Measurements from ENCODE around the gene ARL14. TPM values are rescaled to one million over a fixed set of nuclear protein-coding genes. Genes with fewer than 3 reads are reported as not detected.
"Not testable (repeated sequence)": the region's sequence is repeated elsewhere in the genome, so short reads cannot be mapped to it uniquely, and the experiment has no call there.

ARL14 gene
- total RNA-seq, 1 donor from 2014 or later: not detected

DNA sequence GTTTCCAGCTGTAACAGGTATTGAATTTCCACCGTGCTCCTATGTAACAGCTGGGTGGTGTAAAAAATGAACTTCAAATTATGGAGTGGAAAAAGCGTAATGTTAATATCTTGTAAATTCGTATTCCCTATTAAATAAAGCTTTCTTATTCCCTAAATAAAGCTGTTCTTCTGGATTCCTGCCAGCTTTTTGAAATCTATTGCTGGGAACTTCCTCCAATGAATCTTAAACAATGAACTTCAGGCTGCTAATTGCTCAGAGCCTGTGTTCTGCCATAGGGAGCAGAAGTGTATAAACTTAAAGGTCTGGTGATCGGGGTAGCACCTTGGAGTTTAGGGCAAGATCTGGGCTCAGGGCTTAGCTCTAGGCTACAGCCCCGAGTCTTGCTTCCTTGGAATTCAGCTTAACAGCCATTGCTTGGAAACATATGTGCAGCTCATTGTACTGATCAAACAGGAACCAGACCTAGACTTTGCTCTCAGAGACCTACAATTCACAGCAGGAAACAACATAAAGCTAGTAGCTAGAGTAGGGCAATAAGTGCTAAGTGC, 1.4 kb downstream of the ARL14 start:
- no peak for DNase-seq

DNA sequence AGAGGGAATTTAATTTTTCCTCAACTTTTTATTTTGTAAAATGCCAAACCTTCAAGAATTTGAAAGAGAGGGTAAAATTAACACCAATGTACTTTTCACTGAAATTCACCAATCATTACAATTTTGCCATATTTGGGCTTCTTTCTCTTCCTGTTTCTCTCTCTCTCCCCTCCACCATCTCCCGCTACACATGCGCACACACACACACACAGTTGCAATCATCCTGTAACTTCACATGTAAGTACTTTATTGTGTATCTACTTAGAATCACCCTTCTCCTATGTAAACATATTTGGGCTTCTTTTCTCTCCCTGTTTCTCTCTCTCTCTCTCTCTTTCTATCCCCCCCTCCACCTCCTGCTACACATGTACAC, 7.4 kb downstream of the ARL14 start:
- DNase-seq: no peak

DNA sequence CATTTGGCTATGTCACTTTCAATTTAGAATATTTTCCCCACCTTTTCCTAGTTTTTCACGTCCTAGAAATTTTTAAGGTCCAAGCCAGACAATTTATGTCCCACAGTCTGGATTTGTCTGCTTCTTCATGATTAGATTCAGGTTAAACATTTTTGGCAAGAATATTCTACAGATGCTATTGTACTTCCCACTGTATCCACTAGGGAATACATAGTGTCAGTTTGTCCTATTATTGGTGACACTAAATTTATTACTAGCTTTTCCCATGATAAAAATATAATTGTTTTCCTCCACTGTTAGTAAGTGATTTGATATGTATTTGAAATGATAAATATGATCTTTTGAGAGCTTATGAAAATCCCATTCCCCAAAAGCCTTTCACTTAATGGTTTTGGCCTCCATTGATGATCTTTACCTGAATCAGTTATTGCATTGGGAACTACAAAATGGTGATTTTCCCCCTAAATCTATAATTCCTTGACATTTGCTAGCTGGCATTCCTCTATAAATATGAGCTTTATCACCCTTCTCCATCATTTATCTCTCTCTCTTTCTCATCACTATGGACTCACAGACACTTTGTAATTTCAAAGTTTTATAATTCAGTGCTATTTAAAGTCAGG, 8.3 kb downstream of the ARL14 start:
- DNase-seq: no peak

DNA sequence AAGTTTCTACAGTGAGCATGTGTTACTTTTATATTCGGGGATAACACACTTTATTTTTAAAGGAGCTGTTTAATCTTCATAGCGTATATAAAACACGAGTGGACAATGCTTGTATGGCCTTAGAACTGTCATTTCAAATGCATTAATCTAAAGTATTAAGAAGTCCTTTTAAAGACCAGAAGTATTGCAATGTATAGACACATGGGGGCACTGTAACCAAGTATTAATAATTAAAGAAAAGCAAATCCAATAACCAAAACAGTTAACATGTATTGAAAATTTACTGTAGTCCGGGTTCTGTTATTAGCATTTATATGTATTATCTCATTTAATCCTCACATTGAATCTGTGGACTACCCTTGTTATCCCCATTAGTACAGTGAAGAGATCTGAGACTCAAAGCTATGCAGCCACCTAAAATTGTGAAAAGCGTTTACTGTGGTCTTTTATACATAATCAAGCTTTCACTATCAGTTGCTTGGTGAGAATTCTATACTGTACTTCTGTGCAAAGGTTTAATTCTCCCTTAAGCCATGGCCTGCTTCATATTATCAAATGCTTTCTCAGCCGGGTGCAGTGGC, 10.1 kb downstream of the ARL14 start:
- no peak for DNase-seq

DNA sequence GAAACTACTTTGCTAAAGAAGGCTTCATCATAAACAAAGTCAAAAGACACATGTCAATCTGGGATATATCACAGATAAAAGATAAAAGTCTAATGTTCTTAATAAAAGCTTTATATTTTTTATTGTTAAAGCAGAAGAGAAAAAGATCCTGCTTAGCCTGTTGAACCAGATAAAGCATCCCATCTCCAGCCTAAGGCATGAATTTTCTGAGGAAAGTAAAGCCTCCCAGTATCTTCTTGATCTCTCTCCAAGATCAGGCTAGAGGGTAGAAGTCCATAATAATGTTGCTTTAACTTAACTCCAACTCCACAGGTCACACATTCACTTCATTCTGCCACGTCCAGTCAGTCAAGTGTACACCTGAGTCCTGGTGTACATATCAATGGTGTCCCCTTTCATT, 14.2 kb downstream of the ARL14 start:
- DNase-seq: no peak

DNA sequence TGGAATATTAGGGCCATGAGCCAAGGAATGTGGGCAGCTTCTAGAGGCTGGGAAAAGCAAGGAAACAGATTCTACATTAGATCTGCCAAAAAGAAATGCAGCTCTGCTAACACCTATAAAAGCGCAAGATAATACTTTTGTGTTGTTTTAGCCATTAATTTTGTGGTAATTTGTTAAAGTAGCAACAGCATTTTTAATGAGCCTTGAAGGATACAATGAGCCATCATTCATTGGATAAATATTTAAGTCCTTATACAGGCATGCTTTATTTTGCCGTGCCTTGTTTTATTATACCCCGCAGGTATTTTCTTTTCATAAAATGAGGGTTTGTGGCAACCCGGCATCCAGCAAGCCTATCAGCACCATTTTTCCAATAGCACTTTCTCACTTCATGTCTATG, 15.0 kb downstream of the ARL14 start:
- DNase-seq: no peak

DNA sequence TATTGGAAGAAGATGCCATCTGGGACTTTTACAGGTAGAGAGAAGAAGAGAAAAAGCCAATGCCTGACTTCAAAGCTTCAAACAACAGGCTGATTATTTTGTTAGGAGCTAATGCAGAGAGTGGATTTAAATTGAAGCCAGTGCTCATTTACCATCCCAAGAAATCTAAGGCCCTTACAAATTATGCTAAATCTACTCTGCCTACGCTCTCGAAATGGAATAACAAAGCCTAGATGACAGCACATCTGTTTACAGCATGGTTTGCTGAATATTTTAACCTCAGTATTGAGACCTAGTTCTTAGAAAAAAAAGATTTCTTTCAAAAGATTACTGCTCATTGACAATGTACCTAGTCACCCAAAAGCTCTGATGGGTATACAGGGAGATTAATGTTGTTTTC, 16.2 kb downstream of the ARL14 start:
- DNase-seq: no peak

DNA sequence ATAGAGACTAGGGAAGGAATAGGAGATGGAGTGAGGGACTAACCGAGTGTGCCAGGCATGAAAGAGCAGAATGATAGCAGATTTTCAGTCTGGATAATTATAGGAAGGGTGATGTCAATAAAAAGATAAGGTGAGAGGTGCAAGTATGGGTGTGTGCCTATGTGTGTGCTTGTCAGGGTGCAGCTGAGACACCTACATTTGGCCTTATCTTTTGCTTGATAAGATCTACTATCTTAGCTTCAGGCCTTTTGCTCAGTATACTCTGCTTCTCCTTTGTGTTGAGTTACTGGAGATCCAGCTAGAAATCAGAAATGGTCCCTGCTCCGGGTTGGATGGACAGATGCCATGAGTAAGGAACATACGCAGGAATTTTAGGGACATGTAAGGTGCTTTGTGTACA, 17.4 kb downstream of the ARL14 start:
- no peak for DNase-seq

DNA sequence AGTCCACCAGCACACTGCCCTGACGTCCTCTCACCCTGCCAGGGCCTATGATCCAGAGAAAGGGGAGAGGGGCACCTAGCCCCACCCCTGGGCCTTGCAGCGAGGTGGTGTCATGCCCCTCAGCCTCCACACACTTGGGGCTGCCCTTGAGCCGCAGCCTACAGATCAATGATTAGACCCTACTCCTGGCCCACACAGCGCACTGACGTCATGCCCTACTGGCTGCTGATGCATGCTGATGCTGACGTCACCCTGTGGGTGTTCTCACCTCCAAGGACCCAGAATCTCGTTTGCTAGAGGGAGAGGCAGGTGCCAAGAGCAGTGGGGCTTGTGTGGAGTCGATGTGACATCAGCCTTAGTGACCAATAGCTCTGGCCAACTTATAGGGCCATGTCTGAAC, 18.0 kb downstream of the ARL14 start:
- no peak for DNase-seq

DNA sequence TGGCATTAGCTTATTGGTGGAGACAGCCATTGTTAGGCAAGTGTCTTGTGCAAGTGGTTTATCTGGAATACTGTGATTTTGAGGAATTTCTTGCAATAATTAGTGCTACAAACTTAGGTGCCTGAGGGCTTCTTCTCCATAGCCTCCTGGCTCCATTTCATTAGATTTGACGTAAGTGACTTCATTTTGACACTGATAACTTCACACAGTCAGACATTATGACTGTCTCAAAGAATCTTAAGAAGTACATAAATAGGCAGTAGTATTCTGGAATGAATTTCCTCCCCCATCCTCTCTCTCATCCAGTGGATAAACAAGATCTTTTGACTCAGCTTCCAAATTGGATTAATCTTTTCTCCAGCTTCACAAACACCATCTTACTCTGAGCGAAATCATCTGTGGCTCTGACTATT, 19.0 kb downstream of the ARL14 start:
- no peak for DNase-seq

DNA sequence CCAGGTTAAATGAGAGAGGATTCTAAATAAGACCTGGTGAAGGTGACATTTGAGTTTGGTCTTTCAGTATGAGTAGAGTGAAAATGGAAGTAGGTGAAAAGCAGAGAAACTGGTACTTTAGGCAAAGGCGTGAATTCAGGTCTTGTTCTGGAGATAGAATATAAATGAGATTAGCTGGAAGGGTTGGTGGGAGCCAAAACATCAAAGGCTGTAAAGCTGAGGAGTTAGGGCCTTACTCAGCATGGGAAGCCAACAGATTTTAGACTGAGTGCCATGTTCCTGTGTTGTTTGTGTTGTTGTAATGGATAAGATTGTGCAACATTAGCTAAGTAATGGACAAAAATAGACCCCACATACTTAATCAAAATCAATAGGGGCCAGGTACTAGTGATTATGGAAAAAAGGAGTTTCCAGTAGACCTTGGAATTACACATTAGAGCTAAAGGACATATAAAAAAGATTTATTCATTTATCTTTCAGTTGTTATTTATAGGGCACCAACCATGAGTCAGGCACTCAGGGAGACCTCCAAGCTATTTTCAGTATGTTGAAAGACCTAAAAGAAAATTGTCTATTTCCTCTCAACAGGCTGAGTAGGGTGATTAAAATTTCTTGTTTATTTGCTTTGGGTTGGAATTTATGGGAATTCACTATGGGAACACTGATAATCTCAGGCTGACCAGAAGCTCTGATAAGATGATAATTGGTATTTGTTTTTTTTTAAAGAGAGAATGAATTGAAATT, 20.8 kb downstream of the ARL14 start:
- DNase-seq: no peak

DNA sequence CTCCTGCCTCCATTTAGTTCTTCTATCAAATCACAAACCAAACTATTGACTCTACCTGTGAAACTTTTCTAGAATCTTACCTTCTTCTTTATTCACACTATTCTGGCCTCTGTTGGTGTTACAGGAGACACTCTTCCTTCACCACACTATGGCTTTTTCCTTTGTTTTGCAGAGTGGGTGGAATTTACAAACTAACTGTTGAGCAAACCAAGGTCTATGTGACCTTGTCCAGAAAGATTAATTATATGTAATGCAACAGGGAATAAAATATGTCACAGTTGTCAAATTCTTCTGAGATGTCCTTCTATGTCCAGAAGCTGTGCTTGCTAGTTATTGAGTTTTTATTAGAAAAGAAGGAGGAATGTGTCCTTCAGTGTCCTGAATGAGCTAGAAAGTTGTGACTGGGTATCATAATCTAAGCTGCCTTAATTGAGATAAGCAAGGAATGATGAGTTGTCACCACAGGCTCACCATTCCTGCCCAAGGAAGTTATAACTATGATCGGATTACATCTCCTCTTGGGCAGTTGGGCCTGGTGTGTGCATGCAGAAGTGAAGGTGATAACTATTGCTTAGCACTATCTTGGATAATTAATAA, 21.7 kb downstream of the ARL14 start:
- DNase-seq: no peak

DNA sequence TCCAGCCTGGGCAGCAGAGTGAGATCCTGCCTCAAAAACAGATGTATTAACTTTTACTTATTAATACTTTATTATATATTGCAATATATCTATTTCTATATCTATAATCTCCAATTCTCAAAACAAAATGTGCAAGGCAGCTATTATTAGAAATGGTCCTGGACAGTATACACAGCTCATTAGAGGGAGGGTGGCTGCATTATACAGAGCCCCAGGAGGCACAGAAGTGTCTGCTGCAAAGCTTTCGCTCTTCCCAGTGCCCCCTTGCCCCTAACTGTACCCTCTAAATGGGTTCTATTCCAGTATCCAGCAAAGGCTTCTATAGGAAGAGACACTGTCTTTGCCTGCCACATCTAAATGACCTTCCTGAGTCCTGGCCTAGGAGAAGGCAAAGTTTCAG, 24.5 kb downstream of the ARL14 start:
- DNase-seq: no peak

DNA sequence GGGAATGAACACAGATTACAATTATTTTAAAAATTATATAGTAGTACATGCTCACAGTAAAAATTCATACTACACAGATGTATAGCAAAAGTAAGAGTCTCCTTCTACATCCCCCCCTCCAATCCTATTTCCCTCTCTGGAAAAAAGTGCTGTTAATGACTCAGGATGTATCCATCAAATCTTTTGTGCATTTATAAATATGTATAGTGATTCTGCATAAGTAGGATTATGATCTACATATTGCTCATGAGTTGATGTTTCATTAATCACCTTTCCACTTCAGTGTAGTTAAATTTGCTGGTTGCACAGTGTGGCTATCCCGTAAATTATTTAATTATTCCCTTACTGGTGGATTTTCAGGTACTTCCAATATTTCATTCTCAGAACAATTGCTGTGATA, 25.3 kb downstream of the ARL14 start:
- no peak for DNase-seq

DNA sequence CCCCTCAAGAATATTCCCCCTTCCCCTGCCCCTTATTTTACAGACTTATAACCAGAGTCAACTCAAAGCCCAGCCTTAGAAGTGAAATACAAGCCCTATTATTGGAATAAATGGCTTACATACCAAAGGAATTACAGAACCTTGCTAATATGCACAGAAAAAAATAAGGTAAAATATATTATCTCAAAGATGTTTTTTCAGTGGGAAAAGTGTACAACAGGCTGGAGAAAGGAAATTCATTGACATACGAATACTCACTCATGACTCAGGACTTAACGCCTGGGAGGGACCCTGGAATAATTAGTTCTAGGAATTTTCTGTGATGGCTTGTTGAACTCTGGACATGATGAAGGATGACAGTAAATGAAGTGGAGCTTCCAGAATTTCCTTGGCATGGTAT, 27.0 kb downstream of the ARL14 start:
- no peak for DNase-seq

DNA sequence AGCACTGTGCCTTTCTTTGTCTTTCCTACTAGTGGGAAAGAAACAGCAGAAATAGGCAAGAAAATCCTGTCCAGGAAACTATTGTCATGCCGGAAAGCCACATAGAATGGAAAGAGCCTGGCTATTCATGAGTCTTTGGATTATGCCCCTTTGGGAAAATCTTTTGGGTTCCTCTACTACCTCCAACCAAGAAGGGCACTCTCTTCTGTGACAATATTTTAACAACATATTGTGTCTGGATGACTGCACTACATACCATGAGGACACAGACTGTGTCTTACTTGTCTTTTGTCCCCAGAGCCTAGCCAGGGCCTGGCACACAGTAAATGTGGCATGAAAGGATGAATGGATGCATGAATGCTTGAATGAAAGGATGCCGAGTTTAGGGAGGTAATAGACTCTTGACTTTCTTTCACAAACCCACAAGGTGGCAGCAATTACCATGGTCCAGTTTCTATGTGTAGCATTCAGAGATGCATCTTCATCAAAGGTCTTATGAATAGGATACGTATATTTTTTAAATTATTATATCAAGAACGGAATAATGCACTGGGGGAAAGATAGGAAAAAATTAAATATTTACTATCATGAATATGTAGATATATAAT, 30.3 kb downstream of the ARL14 start:
- peak; percentile 17 for DNase-seq

DNA sequence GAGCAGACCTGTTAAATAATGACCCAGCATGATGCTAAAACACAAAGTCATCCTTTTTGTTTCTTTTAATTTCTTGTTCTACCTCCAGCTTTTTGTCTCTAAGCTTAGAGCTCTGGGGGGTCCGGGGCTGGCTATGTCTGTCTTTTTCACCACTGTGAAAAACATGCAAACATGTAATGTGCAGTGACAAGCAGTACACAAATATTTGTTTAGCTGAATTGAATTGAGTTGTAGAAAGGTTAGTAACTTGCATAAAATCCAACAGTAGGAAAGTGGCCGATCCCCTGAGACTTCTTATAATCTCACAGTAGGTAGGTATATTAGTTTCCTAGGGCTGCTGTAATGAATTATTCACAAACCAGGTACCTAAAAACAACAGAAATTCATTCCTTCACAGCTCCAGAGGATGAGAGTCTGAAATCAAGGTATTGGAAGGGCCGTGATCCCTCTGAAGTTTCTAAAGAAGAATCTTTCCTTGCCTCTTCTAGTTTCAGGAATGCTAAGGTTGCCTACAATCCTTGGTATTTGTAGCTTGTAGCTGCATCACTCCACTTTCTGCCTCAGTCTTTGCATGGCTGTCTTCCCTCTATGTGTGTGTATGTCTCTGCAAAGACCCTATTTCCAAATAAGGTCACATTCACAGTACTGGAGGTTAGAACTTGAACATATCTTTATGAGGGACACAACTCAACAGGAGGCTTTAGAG, 32.7 kb downstream of the ARL14 start:
- no peak for DNase-seq

DNA sequence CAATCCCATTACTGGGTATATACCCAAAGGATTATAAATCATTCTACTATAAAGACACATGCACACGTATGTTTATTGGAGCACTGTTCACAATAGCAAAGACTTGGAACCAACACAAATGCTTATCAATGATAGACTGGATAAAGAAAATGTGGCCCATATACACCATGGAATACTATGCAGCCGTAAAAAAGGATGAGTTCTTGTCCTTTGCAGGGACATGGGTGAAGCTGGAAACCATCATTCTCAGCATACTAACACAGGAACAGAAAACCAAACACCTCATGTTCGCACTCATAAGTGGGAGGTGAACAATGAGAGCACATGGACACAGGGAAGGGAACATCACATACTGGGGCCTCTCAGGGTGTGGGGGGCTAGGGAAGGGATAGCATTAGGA, 36.2 kb downstream of the ARL14 start:
- not testable (repeated sequence) for DNase-seq

DNA sequence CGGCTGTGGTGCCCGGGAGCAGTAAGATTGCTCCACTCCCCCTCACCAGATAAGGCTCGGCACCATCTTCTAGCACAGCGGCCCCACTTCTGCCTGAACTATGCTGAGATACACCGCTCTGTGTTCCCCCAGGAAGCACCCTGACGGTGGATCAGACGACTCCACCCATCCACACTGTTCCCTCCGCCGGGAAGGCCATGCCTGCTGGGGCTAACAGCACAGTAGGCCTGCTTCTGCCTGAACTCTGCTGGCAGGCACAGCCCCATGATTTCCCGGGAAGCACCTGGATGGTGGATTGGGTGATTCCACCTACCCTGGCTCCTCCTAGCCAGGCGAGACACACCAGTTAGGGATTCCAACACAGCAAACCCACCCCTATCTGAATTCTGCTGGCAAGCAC, 42.8 kb downstream of the ARL14 start:
- DNase-seq: no peak

DNA sequence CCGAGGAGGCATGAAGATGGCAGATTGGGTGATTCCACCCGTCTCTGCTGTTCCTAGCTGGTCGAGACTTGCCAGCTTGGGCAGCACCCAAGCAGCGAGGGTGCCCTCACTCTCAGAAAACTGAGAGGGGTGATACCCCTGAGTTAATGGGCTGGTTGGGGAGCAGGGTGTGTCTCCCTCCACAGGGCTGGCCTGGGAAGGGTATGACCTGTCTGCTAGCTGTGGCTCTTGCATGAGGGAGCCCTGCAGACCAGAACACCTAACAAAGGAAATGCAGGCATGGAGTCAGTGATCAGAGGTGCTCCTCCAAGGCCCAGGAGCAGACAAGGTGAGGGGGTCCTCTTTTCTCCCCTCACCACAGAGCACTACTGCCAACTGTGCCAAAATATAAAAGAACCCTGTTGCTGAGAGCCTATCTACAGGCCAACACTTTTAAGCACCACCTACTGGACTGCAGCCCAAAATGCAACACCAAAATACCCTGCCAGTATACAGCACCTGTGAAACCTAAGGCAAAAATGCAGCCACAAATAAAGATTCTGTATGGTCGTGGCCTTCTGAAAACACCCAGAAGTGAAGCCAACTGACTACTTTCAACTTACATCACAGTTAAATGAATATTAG, 43.3 kb downstream of the ARL14 start:
- no peak for DNase-seq

DNA sequence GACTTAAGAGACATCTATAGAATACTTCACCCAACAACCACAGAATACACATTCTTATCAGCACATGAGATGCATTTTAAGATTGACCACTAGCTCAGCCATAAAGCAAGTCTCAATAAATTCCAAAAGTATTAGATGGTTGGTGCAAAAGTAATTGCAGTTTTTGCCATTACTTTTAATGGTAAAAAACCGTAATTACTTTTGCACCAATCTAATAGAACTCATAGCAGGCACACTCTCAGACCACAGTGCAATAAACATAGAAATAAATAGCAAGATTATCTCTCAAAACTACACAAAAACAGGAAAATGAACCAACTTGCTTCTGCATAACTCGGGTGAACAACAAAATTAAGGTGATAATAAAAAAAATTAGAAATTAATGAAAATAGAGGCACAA, 45.4 kb downstream of the ARL14 start:
- no peak for DNase-seq

DNA sequence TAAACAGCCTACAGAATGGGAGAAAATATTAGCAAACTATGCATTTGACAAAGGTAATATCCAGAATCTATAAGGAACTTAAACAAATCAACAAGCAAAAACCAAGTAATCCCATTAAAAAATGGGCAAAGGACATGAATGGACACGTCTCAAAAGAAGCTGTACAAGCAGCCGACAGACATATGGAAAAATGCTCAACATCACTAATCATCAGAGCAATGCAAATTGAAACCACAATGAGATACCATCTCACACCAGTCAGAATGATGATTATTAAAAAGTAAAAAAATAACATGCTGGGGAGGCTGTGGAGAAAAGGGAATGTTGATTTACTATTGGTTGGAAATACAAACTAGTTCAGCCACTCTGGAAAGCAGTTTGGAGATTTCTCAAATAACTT, 48.4 kb downstream of the ARL14 start:
- DNase-seq: no peak
